ENCODE results near the gene PRR33. TPM values are rescaled to one million over a fixed set of nuclear protein-coding genes. Genes with fewer than 3 reads are reported as not detected.
"Not testable (repeated sequence)": the region's sequence is repeated elsewhere in the genome, so short reads cannot be mapped to it uniquely, and the experiment has no call there.

Gene PRR33
- total RNA-seq, 1 donor from 2014 or later, result not detected

- no peak for DNase-seq (ENCODE audit: low spot score)
These were observed 1.5 kb downstream of the PRR33 start for GRCh38 chr11:1889941-1890855.

- DNase-seq (ENCODE audit: low spot score), result no peak
These were observed 2.3 kb downstream of the PRR33 start for GRCh38 chr11:1889224-1889930.

- no peak for DNase-seq (ENCODE audit: low spot score)
These were observed 2.9 kb downstream of the PRR33 start for GRCh38 chr11:1888811-1889210.

GRCh38 chr11:1888347-1888753 lies 3.3 kb downstream of the PRR33 start:
- DNase-seq (ENCODE audit: low spot score), result no peak

GRCh38 chr11:1887451-1888346 lies 4.0 kb downstream of the PRR33 start:
- DNase-seq (ENCODE audit: low spot score), result no peak

- not testable (repeated sequence) for DNase-seq (ENCODE audit: low spot score)
These were observed 5.1 kb downstream of the PRR33 start for GRCh38 chr11:1886551-1886950.

- DNase-seq (ENCODE audit: low spot score), result no peak
These were observed 7.4 kb downstream of the PRR33 start for GRCh38 chr11:1884303-1884700.

- no peak for DNase-seq (ENCODE audit: low spot score)
These were observed 8.1 kb downstream of the PRR33 start for GRCh38 chr11:1883346-1884302.

- DNase-seq (ENCODE audit: low spot score), result peak; percentile 91
These were observed 9.1 kb downstream of the PRR33 start for GRCh38 chr11:1882265-1883238.

- DNase-seq (ENCODE audit: low spot score), result peak; percentile 53
These were observed 10.0 kb downstream of the PRR33 start for GRCh38 chr11:1881442-1882264.

- no peak for DNase-seq (ENCODE audit: low spot score)
These were observed 10.8 kb downstream of the PRR33 start for GRCh38 chr11:1880746-1881441.

GRCh38 chr11:1879941-1880720 lies 11.6 kb downstream of the PRR33 start:
- DNase-seq (ENCODE audit: low spot score), result peak; percentile 78

- no peak for DNase-seq (ENCODE audit: low spot score)
These were observed 12.3 kb downstream of the PRR33 start for GRCh38 chr11:1879342-1879940.

- peak; percentile 98 for DNase-seq (ENCODE audit: low spot score)
These were observed 13.3 kb downstream of the PRR33 start for GRCh38 chr11:1878137-1879031.

Measured in umbilical cord (tissue), 2 donors.